ENCODE results near the gene YBEY. TPM values are rescaled to one million over a fixed set of nuclear protein-coding genes. Genes with fewer than 3 reads are reported as not detected.

YBEY gene
- total RNA-seq, 1 donor from 2014 or later: 23.0 TPM

DNA sequence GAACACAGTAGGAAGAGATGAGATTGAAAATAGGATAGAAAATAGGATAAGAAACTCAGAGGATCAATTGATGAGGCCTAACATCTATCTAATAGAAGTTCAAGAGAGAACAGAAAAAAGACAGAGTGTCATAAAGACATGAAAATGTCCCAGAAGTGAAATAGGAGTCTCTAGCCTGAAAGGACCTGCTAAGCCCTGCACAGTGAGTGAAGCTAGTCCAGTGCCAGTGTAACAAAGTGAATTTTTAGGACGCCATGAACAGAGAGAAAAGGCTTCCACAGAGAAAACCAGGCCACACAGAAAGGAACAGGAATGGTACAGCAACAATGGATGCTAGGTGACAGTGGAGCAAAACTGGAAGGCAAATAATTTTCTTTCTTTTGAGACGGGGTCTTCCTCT lies 37.3 kb upstream of the YBEY start:
- Mint-ChIP-seq H3K36me3 (ENCODE audit: low read depth) (peaks cover 13% of the 10 kb centered on the region), H3K9me3 (no peaks in the 10 kb centered on the region), H3K27ac (ENCODE audit: unreplicated experiment) (no peak overlapping the region), H3K4me3 (no peak overlapping the region), H3K27me3 (ENCODE audit: low read depth) (no peaks in the 10 kb centered on the region), H3K4me1 (peaks cover 4% of the 10 kb centered on the region)
- TF ChIP-seq, protein P1, sequence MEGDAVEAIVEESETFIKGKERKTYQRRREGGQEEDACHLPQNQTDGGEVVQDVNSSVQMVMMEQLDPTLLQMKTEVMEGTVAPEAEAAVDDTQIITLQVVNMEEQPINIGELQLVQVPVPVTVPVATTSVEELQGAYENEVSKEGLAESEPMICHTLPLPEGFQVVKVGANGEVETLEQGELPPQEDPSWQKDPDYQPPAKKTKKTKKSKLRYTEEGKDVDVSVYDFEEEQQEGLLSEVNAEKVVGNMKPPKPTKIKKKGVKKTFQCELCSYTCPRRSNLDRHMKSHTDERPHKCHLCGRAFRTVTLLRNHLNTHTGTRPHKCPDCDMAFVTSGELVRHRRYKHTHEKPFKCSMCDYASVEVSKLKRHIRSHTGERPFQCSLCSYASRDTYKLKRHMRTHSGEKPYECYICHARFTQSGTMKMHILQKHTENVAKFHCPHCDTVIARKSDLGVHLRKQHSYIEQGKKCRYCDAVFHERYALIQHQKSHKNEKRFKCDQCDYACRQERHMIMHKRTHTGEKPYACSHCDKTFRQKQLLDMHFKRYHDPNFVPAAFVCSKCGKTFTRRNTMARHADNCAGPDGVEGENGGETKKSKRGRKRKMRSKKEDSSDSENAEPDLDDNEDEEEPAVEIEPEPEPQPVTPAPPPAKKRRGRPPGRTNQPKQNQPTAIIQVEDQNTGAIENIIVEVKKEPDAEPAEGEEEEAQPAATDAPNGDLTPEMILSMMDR (conservative IDR thresholded peaks at IDR 0.05): no peak
- DNase-seq (ENCODE audit: low read depth, low spot score): no peak

DNA sequence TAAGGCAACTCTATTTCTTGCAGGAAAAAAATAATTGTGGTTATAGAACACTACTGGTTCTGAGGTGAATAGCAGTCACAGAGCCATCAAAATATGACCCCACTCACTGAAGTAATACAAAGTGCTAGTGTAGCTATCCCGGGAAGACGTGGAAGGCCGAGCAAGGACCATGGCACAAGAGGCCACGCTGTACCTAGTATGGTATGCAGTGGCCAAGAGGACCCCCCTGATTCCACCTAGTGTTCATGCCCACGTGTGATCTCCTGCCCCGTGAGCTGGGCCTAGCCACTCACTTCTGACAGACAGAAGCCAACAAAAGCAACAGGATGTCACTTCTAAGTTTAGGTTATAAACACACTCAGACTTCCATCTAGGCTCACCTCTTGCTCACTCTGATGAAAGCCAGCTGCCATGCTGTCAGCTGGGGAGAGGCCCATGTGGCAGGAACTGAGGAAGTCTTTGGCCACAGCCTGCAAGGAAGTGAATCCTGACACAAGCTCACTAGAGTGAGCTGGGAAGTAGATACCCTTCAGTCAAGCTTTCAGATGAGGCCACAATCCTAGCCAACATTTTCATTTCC lies 35.9 kb upstream of the YBEY start:
- TF ChIP-seq, protein P1 (conservative IDR thresholded peaks at IDR 0.05): no peak
- H3K9me3 Mint-ChIP-seq: no peaks in the 10 kb centered on the region
- DNase-seq (ENCODE audit: low read depth, low spot score): no peak
- H3K4me1 Mint-ChIP-seq: peaks cover 6% of the 10 kb centered on the region
- no peaks in the 10 kb centered on the region for H3K27me3 Mint-ChIP-seq (ENCODE audit: low read depth)
- no peak overlapping the region for H3K27ac Mint-ChIP-seq (ENCODE audit: unreplicated experiment)
- H3K36me3 Mint-ChIP-seq (ENCODE audit: low read depth): peaks cover 19% of the 10 kb centered on the region
- no peak overlapping the region for H3K4me3 Mint-ChIP-seq

DNA sequence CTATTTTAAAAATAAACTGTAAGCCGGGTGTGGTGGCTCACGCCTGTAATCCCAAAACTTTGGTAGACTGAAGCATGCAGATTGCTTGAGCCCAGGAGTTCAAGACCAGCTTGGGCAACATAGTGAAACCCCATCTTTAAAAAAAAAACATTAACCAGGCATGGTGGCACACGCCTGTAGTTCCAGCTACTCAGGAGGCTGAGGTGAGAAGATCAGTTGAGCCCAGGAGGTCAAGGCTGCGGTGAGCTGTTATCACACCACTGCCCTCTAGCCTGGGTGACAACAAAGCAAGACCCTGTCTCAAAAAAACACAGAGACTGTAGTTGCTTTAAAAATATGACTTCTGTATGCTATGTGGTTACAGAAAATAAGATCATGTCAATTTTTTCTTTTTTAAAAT lies 33.3 kb upstream of the YBEY start:
- H3K4me1 Mint-ChIP-seq: peaks cover 6% of the 10 kb centered on the region
- TF ChIP-seq, protein P1 (conservative IDR thresholded peaks at IDR 0.05): no peak
- no peak for DNase-seq (ENCODE audit: low read depth, low spot score)
- no peak overlapping the region for H3K4me3 Mint-ChIP-seq
- H3K36me3 Mint-ChIP-seq (ENCODE audit: low read depth): peaks cover 17% of the 10 kb centered on the region
- H3K27me3 Mint-ChIP-seq (ENCODE audit: low read depth): no peaks in the 10 kb centered on the region
- no peak overlapping the region for H3K27ac Mint-ChIP-seq (ENCODE audit: unreplicated experiment)
- no peaks in the 10 kb centered on the region for H3K9me3 Mint-ChIP-seq

DNA sequence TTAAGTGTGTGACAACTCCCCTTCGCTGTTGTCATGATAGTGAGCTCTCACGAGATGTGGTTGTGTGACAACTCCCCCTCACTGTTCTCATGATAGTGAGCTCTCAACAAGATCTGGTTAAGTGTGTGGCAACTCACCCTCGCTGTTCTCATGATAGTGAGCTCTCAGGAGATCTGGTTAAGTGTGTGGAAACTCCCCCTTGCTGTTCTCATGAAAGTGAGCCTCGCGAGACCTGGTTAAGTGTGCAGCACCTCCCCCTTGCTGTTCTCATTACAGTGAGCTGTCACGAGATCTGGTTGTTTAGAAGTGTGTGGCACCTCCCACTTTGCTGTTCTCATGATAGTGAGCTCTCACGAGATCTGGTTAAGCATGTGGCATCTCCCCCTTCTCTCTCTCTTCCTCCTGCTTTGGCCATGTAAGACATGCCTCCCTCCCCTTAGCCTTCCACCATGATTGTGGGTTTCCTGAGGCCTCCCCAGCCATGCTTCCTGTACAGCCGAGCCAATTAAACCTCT lies 32.5 kb upstream of the YBEY start:
- Mint-ChIP-seq H3K27me3 (ENCODE audit: low read depth) (no peaks in the 10 kb centered on the region), H3K9me3 (no peaks in the 10 kb centered on the region), H3K36me3 (ENCODE audit: low read depth) (peaks cover 17% of the 10 kb centered on the region), H3K4me1 (peaks cover 6% of the 10 kb centered on the region), H3K4me3 (no peak overlapping the region), H3K27ac (ENCODE audit: unreplicated experiment) (peak overlapping the region; percentile 73)
- TF ChIP-seq, protein P1 (conservative IDR thresholded peaks at IDR 0.05): no peak
- no peak for DNase-seq (ENCODE audit: low read depth, low spot score)

DNA sequence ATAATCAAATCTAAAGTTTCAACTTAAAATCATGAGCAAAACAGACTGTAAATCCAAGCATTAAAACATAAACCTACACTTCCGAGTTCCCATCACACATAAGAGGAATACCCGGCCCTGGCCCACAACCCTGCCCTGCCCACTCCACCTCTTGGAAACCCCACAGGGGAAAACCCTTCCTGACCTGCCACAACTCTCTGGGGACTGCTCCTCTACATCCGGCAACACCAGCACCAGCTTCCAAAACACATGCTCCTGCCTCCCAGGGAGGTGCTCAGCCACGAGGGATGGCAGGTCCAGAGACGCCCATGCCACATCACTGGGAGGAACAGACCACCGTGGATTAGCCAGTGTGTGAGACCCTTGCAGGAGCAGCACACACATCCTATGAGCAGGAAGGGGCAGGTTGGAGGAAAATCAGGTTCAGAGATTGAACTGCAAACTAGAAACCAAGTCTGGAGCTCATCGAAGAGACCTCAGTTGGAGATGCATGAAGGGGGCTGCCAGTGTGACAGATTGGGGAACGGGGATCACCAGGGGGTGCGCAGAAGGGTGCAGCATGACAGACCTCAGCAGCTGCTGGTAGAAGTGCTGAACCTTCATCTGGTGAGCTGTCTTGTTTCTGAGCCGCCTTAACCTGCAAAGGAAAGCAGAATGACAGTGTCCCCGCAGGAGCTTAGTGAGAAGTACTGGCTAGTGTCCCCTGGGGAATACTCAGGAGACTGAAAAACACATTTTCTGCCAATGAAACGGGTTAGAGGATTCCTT lies 31.8 kb upstream of the YBEY start:
- TF ChIP-seq, protein P1 (conservative IDR thresholded peaks at IDR 0.05): no peak
- Mint-ChIP-seq H3K4me1 (peaks cover 6% of the 10 kb centered on the region), H3K4me3 (no peak overlapping the region), H3K36me3 (ENCODE audit: low read depth) (peaks cover 17% of the 10 kb centered on the region), H3K27me3 (ENCODE audit: low read depth) (no peaks in the 10 kb centered on the region), H3K9me3 (no peaks in the 10 kb centered on the region), H3K27ac (ENCODE audit: unreplicated experiment) (no peak overlapping the region)
- DNase-seq (ENCODE audit: low read depth, low spot score): no peak

All from neural crest cell (in vitro differentiated cells).